GM12801 (cell line): ENCODE data around the gene ERC2.

Experiments used
- CTCF ChIP-seq: IDR thresholded peaks from one replicate; pipeline ENCODE4 v1.5.1; 2011; ENCODE audit warnings: control low read depth; ENCODE audit not compliant: insufficient read length; ENCODE audit errors: extremely low read depth

The ERC2 gene

GRCh38 chr3:55797084-55797483 is 671.2 kb downstream of the ERC2 start:
- no peak for TF ChIP-seq CTCF

GRCh38 chr3:55796533-55796932 is 671.7 kb downstream of the ERC2 start:
- TF ChIP-seq CTCF, result no peak

- no peak for TF ChIP-seq CTCF
Measured at GRCh38 chr3:55795746-55796145, 672.5 kb downstream of the ERC2 start.

- TF ChIP-seq CTCF, result no peak
Measured at GRCh38 chr3:55795296-55795695, 673.0 kb downstream of the ERC2 start.

GRCh38 chr3:55792742-55793141 is 675.5 kb downstream of the ERC2 start:
- no peak for TF ChIP-seq CTCF

- TF ChIP-seq CTCF, result no peak
Measured at GRCh38 chr3:55792009-55792408, 676.3 kb downstream of the ERC2 start.

- TF ChIP-seq CTCF, result no peak
Measured at GRCh38 chr3:55790596-55791350, 677.5 kb downstream of the ERC2 start.
